Neural progenitor cell (in vitro differentiated cells): ENCODE results near the gene RPS6KA2. TPM values are rescaled to one million over a fixed set of nuclear protein-coding genes. Genes with fewer than 3 reads are reported as not detected.

Experiments used
- DNase-seq: peaks from one replicate; pipeline ENCODE4 v3.0.0-alpha.2; 2016; ENCODE audit warnings: low spot score
- H2AFZ ChIP-seq: fragments of 200-600 bp; sonication (generic); replicated peaks from 2 replicates; pipeline ENCODE4 v1.6.1; 2016; ENCODE audit warnings: antibody characterized with exemption
- H3F3A ChIP-seq: fragments of 200-600 bp; sonication (generic); 2 replicates; pipeline ENCODE4 v1.6.1; 2016; ENCODE audit warnings: antibody characterized with exemption, low read depth
- H3K27ac ChIP-seq: fragments of 200-600 bp; sonication (generic); 2 replicates; pipeline ENCODE4 v1.5.1; 2016; ENCODE audit warnings: mild to moderate bottlenecking
- H3K27me3 ChIP-seq: fragments of 200-600 bp; sonication (generic); 2 replicates; pipeline ENCODE4 v1.6.1; 2016; ENCODE audit warnings: mild to moderate bottlenecking, moderate library complexity
- H3K36me3 ChIP-seq: fragments of 200-600 bp; sonication (generic); 2 replicates; pipeline ENCODE4 v1.5.1; 2016
- H3K4me1 ChIP-seq: fragments of 200-600 bp; sonication (generic); 2 replicates; pipeline ENCODE4 v1.6.1; 2016; ENCODE audit warnings: mixed run types
- H3K4me2 ChIP-seq: fragments of 200-600 bp; sonication (generic); 2 replicates; pipeline ENCODE4 v1.6.1; 2016
- H3K4me3 ChIP-seq: fragments of 200-600 bp; sonication (generic); 2 replicates; pipeline ENCODE4 v1.5.1; 2016
- H3K79me2 ChIP-seq: fragments of 200-600 bp; sonication (generic); 2 replicates; pipeline ENCODE4 v1.6.1; 2016; ENCODE audit warnings: low read depth
- H3K9ac ChIP-seq: fragments of 200-600 bp; sonication (generic); 2 replicates; pipeline ENCODE4 v1.6.1; 2016
- H3K9me3 ChIP-seq: fragments of 200-600 bp; sonication (generic); 2 replicates; pipeline ENCODE4 v1.5.1; 2016; ENCODE audit warnings: low read depth
- H4K20me1 ChIP-seq: fragments of 200-600 bp; sonication (generic); 2 replicates; pipeline ENCODE4 v1.6.1; 2016; ENCODE audit warnings: low read depth
- H3K27ac Mint-ChIP-seq: 3 replicates; pipeline ENCODE4 v1.8.0; 2021; ENCODE audit warnings: mixed read lengths
- H3K27me3 Mint-ChIP-seq: 2 replicates; pipeline ENCODE4 v1.8.0; 2022; ENCODE audit warnings: low read depth, mild to moderate bottlenecking, inconsistent platforms, moderate library complexity, mixed read lengths; ENCODE audit not compliant: insufficient read depth
- H3K36me3 Mint-ChIP-seq: 3 replicates; pipeline ENCODE4 v1.8.0; 2021; ENCODE audit warnings: mixed read lengths
- H3K4me1 Mint-ChIP-seq: 3 replicates; pipeline ENCODE4 v1.8.0; 2021; ENCODE audit warnings: mixed read lengths
- H3K4me3 Mint-ChIP-seq: 3 replicates; pipeline ENCODE4 v1.8.0; 2021; ENCODE audit warnings: mild to moderate bottlenecking, moderate library complexity, mixed read lengths
- H3K9me3 Mint-ChIP-seq: 3 replicates; pipeline ENCODE4 v1.8.0; 2020; ENCODE audit warnings: mixed read lengths
- CTCF ChIP-seq: fragments of 200-600 bp; sonication (generic); IDR thresholded peaks from 2 replicates; pipeline ENCODE4 v1.5.1; 2017; ENCODE audit warnings: antibody characterized with exemption, mild to moderate bottlenecking
- EZH2 ChIP-seq: fragments of 200-600 bp; sonication (generic); IDR thresholded peaks from 2 replicates; pipeline ENCODE4 v1.6.1; 2017; ENCODE audit warnings: antibody characterized with exemption, mild to moderate bottlenecking, moderate library complexity
- EZH2phosphoT487 ChIP-seq: fragments of 200-600 bp; sonication (generic); IDR thresholded peaks from 2 replicates; pipeline ENCODE4 v1.6.1; 2017; ENCODE audit warnings: antibody characterized with exemption
- total RNA-seq: library from RNA; depleted of rRNA; stranded (reverse); fragments of >200 nt; gene quantifications from 2 replicates; pipeline ENCODE4 v1.2.3, GENCODE V29; 2015; ENCODE audit warnings: low replicate concordance

The RPS6KA2 gene
- total RNA-seq, 1 donor from 2014 or later: 8.2 TPM

DNA sequence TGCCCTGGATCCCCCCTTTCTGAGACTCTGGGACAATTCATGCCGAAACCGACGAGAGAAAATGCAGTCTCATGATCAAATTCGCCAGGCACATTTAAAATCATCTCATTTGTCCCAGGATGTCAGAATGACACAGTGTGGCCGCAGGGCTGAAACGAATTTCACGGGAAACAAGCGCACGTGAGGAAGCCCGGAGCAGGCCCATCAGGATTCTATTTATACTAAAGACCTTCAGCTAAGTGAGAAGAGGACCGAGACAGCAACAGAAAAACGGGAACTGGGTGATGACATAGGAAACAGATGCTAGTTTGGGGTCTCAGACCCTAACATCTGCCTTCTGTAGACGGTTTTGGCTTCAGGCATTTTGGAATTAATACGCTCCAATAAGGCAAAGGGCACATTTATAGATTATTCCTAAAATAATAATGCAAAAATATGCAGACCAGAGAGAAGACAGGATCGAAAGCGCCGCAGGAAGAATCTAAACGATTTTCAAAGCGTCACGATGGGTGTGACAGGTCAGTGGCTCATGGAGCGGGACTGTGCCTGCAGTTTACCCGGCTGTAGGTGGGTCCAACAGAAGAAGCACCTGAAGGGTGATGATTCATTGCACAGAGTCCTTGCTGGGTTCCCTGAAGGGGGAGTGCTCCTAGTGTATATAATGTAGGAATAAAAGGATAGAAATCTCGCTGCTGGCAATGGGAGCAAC lies 163.5 kb downstream of the RPS6KA2 start:
- H3K36me3 Mint-ChIP-seq: peaks cover 10% of the 10 kb centered on the region
- peaks cover 2% of the 10 kb centered on the region for H3K27me3 Mint-ChIP-seq
- H3K27ac ChIP-seq: no peak overlapping the region
- no peak overlapping the region for H3K9ac ChIP-seq
- no peaks in the 10 kb centered on the region for H3K79me2 ChIP-seq
- no peaks in the 10 kb centered on the region for H3K27me3 ChIP-seq
- H3K4me1 ChIP-seq: no peaks in the 10 kb centered on the region
- H3K9me3 ChIP-seq: no peaks in the 10 kb centered on the region
- H3K27ac Mint-ChIP-seq: no peak overlapping the region
- no peaks in the 10 kb centered on the region for H3F3A ChIP-seq
- H3K4me1 Mint-ChIP-seq: peaks cover 3% of the 10 kb centered on the region
- H4K20me1 ChIP-seq: no peaks in the 10 kb centered on the region
- no peak for DNase-seq
- no peaks in the 10 kb centered on the region for H3K36me3 ChIP-seq
- H2AFZ ChIP-seq: no peak overlapping the region
- TF ChIP-seq EZH2: no peak
- no peak for TF ChIP-seq EZH2phosphoT487
- no peak for TF ChIP-seq CTCF
- H3K4me3 ChIP-seq: no peak overlapping the region
- no peak overlapping the region for H3K4me3 Mint-ChIP-seq
- no peak overlapping the region for H3K4me2 ChIP-seq
- peaks cover 2% of the 10 kb centered on the region for H3K9me3 Mint-ChIP-seq

DNA sequence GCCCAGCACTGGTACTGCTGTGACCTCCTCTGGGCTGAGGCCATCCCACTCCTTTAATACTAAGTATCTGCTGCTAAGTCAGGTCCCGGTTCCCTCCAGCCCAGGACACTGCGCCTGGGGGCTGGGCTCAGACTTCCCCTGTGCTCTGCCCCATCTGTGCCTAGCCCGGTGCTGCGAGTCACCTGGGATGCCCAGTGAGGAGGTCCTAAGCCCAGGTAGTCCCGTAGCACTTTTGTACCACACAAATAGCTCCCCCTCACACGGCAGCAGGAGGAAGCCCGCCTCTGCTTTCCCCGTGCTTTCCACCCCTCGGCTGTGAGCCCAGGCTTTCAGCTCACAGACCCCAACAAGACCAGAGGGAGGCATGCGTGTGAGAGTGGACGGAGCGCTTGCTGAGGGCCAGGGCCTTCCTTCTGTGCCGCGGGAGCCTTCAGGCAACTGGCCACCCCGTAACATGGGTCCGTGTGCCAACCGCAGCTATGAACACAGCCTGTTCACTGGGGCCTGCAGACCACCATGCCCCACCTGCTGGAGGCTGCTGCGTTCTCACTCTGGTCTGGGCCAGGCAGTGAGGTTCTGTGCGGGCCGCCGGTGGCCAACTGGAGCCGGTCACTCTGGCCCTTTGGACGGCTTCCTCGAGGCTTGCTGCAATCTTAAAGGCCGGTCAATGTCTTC lies 164.5 kb downstream of the RPS6KA2 start:
- no peaks in the 10 kb centered on the region for H3F3A ChIP-seq
- Mint-ChIP-seq H3K27ac (no peak overlapping the region), H3K36me3 (peaks cover 14% of the 10 kb centered on the region), H3K27me3 (peaks cover 2% of the 10 kb centered on the region), H3K4me3 (no peak overlapping the region), H3K4me1 (peaks cover 3% of the 10 kb centered on the region), H3K9me3 (peaks cover 7% of the 10 kb centered on the region)
- H3K36me3 ChIP-seq: no peaks in the 10 kb centered on the region
- H3K9me3 ChIP-seq: no peaks in the 10 kb centered on the region
- H2AFZ ChIP-seq: no peak overlapping the region
- TF ChIP-seq EZH2 (no peak), EZH2phosphoT487 (no peak), CTCF (no peak)
- no peaks in the 10 kb centered on the region for H4K20me1 ChIP-seq
- DNase-seq: no peak
- no peaks in the 10 kb centered on the region for H3K4me1 ChIP-seq
- H3K27me3 ChIP-seq: no peaks in the 10 kb centered on the region
- no peak overlapping the region for H3K4me2 ChIP-seq
- H3K27ac ChIP-seq: no peak overlapping the region
- no peak overlapping the region for H3K9ac ChIP-seq
- no peaks in the 10 kb centered on the region for H3K79me2 ChIP-seq
- no peak overlapping the region for H3K4me3 ChIP-seq

GRCh38 chr6:166461821-166462460 lies 165.1 kb downstream of the RPS6KA2 start:
- Histone ChIP-seq H3K4me1 (no peaks in the 10 kb centered on the region), H3K27me3 (no peaks in the 10 kb centered on the region), H3K36me3 (no peaks in the 10 kb centered on the region), H3K9ac (no peak overlapping the region), H3K4me2 (no peak overlapping the region), H3K4me3 (no peak overlapping the region), H2AFZ (no peak overlapping the region), H3K27ac (no peak overlapping the region), H4K20me1 (no peaks in the 10 kb centered on the region), H3K79me2 (no peaks in the 10 kb centered on the region), H3F3A (no peaks in the 10 kb centered on the region), H3K9me3 (no peaks in the 10 kb centered on the region)
- Mint-ChIP-seq H3K27me3 (peaks cover 3% of the 10 kb centered on the region), H3K27ac (no peak overlapping the region), H3K4me3 (no peak overlapping the region), H3K4me1 (peaks cover 3% of the 10 kb centered on the region), H3K36me3 (peaks cover 18% of the 10 kb centered on the region), H3K9me3 (peaks cover 7% of the 10 kb centered on the region)
- TF ChIP-seq CTCF: no peak
- TF ChIP-seq EZH2: no peak
- TF ChIP-seq EZH2phosphoT487: no peak
- no peak for DNase-seq
